Measurements from ENCODE around the gene SLC9A1.

Gene SLC9A1

DNA sequence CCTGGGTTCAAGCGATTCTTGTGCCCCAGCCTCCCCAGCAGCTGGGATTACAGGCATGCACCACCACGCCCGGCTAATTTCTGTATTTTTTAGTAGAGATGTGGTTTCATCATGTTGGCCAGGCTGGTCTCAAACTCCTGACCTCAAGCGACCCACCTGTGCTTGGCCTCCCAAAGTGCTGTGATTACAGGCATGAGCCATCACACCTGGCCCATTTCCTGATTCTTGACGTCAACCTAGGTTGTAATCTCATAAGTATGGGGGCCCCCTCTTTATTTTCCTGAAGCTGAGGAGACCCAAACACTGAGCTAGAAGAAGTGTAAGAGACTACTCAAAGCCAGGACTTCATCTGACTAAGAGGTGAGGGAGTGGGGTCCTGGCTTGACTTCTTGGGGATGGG, 21.8 kb downstream of the SLC9A1 start:
- TF ChIP-seq, protein P1, sequence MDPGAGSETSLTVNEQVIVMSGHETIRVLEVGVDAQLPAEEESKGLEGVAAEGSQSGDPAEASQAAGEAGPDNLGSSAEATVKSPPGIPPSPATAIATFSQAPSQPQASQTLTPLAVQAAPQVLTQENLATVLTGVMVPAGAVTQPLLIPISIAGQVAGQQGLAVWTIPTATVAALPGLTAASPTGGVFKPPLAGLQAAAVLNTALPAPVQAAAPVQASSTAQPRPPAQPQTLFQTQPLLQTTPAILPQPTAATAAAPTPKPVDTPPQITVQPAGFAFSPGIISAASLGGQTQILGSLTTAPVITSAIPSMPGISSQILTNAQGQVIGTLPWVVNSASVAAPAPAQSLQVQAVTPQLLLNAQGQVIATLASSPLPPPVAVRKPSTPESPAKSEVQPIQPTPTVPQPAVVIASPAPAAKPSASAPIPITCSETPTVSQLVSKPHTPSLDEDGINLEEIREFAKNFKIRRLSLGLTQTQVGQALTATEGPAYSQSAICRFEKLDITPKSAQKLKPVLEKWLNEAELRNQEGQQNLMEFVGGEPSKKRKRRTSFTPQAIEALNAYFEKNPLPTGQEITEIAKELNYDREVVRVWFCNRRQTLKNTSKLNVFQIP (CRISPR knock-in tag; IDR thresholded peaks at IDR 0.05; ENCODE audit: borderline replicate concordance, low read depth), result no peak
- no peak for TF ChIP-seq ZNF8 (CRISPR knock-in tag; IDR thresholded peaks at IDR 0.05)
- no peak for TF ChIP-seq PPARA (CRISPR knock-in tag; IDR thresholded peaks at IDR 0.05; ENCODE audit: borderline replicate concordance)
- TF ChIP-seq, protein P2, sequence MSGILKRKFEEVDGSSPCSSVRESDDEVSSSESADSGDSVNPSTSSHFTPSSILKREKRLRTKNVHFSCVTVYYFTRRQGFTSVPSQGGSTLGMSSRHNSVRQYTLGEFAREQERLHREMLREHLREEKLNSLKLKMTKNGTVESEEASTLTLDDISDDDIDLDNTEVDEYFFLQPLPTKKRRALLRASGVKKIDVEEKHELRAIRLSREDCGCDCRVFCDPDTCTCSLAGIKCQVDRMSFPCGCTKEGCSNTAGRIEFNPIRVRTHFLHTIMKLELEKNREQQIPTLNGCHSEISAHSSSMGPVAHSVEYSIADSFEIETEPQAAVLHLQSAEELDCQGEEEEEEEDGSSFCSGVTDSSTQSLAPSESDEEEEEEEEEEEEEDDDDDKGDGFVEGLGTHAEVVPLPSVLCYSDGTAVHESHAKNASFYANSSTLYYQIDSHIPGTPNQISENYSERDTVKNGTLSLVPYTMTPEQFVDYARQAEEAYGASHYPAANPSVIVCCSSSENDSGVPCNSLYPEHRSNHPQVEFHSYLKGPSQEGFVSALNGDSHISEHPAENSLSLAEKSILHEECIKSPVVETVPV (CRISPR knock-in tag; IDR thresholded peaks at IDR 0.05), result no peak
- no peak for TF ChIP-seq GLIS3 (CRISPR knock-in tag; IDR thresholded peaks at IDR 0.05)
- no peak for TF ChIP-seq CSDC2 (CRISPR knock-in tag; IDR thresholded peaks at IDR 0.05)
- TF ChIP-seq, protein P3, sequence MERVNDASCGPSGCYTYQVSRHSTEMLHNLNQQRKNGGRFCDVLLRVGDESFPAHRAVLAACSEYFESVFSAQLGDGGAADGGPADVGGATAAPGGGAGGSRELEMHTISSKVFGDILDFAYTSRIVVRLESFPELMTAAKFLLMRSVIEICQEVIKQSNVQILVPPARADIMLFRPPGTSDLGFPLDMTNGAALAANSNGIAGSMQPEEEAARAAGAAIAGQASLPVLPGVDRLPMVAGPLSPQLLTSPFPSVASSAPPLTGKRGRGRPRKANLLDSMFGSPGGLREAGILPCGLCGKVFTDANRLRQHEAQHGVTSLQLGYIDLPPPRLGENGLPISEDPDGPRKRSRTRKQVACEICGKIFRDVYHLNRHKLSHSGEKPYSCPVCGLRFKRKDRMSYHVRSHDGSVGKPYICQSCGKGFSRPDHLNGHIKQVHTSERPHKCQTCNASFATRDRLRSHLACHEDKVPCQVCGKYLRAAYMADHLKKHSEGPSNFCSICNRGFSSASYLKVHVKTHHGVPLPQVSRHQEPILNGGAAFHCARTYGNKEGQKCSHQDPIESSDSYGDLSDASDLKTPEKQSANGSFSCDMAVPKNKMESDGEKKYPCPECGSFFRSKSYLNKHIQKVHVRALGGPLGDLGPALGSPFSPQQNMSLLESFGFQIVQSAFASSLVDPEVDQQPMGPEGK (CRISPR knock-in tag; IDR thresholded peaks at IDR 0.05; ENCODE audit: borderline replicate concordance), result no peak
- TF ChIP-seq ZNF70 (CRISPR knock-in tag; IDR thresholded peaks at IDR 0.05), result no peak
- TF ChIP-seq ZFP3 (CRISPR knock-in tag; IDR thresholded peaks at IDR 0.05), result no peak
- TF ChIP-seq ZNF565 (CRISPR knock-in tag; conservative IDR thresholded peaks at IDR 0.05; ENCODE audit: low read depth), result no peak
- TF ChIP-seq, protein P4, sequence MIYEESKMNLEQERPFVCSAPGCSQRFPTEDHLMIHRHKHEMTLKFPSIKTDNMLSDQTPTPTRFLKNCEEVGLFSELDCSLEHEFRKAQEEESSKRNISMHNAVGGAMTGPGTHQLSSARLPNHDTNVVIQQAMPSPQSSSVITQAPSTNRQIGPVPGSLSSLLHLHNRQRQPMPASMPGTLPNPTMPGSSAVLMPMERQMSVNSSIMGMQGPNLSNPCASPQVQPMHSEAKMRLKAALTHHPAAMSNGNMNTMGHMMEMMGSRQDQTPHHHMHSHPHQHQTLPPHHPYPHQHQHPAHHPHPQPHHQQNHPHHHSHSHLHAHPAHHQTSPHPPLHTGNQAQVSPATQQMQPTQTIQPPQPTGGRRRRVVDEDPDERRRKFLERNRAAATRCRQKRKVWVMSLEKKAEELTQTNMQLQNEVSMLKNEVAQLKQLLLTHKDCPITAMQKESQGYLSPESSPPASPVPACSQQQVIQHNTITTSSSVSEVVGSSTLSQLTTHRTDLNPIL (CRISPR knock-in tag; IDR thresholded peaks at IDR 0.05; ENCODE audit: low read depth), result no peak
- no peak for TF ChIP-seq TOX (CRISPR knock-in tag; IDR thresholded peaks at IDR 0.05; ENCODE audit: borderline replicate concordance)
- no peak for TF ChIP-seq OSR1 (CRISPR knock-in tag; IDR thresholded peaks at IDR 0.05)
- no peak for TF ChIP-seq BACH2 (CRISPR knock-in tag; IDR thresholded peaks at IDR 0.05; ENCODE audit: borderline replicate concordance)
- no peak for TF ChIP-seq TCF4 (CRISPR knock-in tag; IDR thresholded peaks at IDR 0.05; ENCODE audit: borderline replicate concordance)
- ATAC-seq, result no peak

DNA sequence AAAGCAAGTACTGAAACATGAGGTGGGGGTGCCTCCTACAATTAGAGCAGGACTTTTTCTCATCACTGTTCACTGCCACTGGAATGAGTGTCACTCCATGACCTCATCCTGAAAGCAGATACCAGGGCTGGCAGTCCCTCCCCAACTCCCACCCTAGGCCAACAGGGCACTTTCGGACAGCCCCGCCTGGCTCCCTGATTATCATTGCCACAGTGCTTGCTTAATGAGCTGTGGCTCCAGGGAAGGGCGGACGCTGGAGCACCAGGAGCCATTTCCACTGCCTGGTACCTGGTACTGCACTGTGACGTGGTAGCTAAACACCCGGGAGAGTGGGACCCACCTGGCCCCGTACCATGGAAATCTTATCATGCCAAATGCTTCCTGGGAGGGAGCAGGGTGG, 22.3 kb downstream of the SLC9A1 start:
- ATAC-seq, result no peak
- TF ChIP-seq, protein P1 (CRISPR knock-in tag; IDR thresholded peaks at IDR 0.05; ENCODE audit: borderline replicate concordance, low read depth), result no peak
- TF ChIP-seq TOX (CRISPR knock-in tag; IDR thresholded peaks at IDR 0.05; ENCODE audit: borderline replicate concordance) (no peak), GLIS3 (CRISPR knock-in tag; IDR thresholded peaks at IDR 0.05) (no peak), ZNF8 (CRISPR knock-in tag; IDR thresholded peaks at IDR 0.05) (no peak), RARB (CRISPR knock-in tag; IDR thresholded peaks at IDR 0.05) (no peak), ARNTL (CRISPR knock-in tag; IDR thresholded peaks at IDR 0.05; ENCODE audit: borderline replicate concordance, low read depth) (no peak), ESRRG (CRISPR knock-in tag; IDR thresholded peaks at IDR 0.05) (no peak), ZFP30 (CRISPR knock-in tag; IDR thresholded peaks at IDR 0.05) (no peak), SNAI2 (CRISPR knock-in tag; IDR thresholded peaks at IDR 0.05) (no peak), OSR1 (CRISPR knock-in tag; IDR thresholded peaks at IDR 0.05) (no peak), ZNF565 (CRISPR knock-in tag; conservative IDR thresholded peaks at IDR 0.05; ENCODE audit: low read depth) (no peak), ZFP3 (CRISPR knock-in tag; IDR thresholded peaks at IDR 0.05) (no peak), BACH2 (CRISPR knock-in tag; IDR thresholded peaks at IDR 0.05; ENCODE audit: borderline replicate concordance) (no peak)
- TF ChIP-seq, protein P5, sequence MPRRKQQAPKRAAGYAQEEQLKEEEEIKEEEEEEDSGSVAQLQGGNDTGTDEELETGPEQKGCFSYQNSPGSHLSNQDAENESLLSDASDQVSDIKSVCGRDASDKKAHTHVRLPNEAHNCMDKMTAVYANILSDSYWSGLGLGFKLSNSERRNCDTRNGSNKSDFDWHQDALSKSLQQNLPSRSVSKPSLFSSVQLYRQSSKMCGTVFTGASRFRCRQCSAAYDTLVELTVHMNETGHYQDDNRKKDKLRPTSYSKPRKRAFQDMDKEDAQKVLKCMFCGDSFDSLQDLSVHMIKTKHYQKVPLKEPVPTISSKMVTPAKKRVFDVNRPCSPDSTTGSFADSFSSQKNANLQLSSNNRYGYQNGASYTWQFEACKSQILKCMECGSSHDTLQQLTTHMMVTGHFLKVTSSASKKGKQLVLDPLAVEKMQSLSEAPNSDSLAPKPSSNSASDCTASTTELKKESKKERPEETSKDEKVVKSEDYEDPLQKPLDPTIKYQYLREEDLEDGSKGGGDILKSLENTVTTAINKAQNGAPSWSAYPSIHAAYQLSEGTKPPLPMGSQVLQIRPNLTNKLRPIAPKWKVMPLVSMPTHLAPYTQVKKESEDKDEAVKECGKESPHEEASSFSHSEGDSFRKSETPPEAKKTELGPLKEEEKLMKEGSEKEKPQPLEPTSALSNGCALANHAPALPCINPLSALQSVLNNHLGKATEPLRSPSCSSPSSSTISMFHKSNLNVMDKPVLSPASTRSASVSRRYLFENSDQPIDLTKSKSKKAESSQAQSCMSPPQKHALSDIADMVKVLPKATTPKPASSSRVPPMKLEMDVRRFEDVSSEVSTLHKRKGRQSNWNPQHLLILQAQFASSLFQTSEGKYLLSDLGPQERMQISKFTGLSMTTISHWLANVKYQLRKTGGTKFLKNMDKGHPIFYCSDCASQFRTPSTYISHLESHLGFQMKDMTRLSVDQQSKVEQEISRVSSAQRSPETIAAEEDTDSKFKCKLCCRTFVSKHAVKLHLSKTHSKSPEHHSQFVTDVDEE (CRISPR knock-in tag; IDR thresholded peaks at IDR 0.05), result no peak

Measured in SK-N-SH treated with all-trans-retinoic acid at 6 μM for 48 hours (cell line).